ENCODE results near the gene HMGA1. TPM values are rescaled to one million over a fixed set of nuclear protein-coding genes. Genes with fewer than 3 reads are reported as not detected.
"Not testable (repeated sequence)": the region's sequence is repeated elsewhere in the genome, so short reads cannot be mapped to it uniquely, and the experiment has no call there.

The HMGA1 gene
- total RNA-seq, 4 donors from 2014 or later: 33.3 to 48.5 (median 41.9) TPM

GRCh38 chr6:34243131-34243771 is 6.6 kb downstream of the HMGA1 start:
- H3K4me1 ChIP-seq: peaks cover 9 to 27% of the 10 kb centered on the region in 2 donors
- TF ChIP-seq POLR2A (IDR thresholded peaks at IDR 0.05) (no peak), CTCF (IDR thresholded peaks at IDR 0.05) (no peak)
- intact Hi-C loops (cut with DNase I): no loop called here
- H3K27me3 ChIP-seq: no peaks in the 10 kb centered on the region
- peak overlapping the region in 1 of 3 donors; percentile 61 for H3K27ac ChIP-seq
- no peaks in the 10 kb centered on the region for H3K9me3 ChIP-seq
- WGBS, 2 donors: 73 to 82% methylated on average over 5 of the region's 5 CpGs
- no peaks in the 10 kb centered on the region for H3K36me3 ChIP-seq
- DNase-seq: no peak
- no peak overlapping the region for H3K4me3 ChIP-seq (replicated peaks in 1 of 3)

- Histone ChIP-seq H3K27me3 (no peaks in the 10 kb centered on the region), H3K4me3 (replicated peaks in 1 of 3) (no peak overlapping the region), H3K9me3 (no peaks in the 10 kb centered on the region), H3K4me1 (peaks cover 5 to 19% of the 10 kb centered on the region in 2 donors), H3K27ac (peak overlapping the region; percentile 52 to 61 (median 59)), H3K36me3 (no peaks in the 10 kb centered on the region)
- TF ChIP-seq POLR2A (IDR thresholded peaks at IDR 0.05) (no peak), CTCF (IDR thresholded peaks at IDR 0.05) (no peak)
- intact Hi-C loops (cut with DNase I): no loop called here
- 51 to 65% methylated on average over 15 to 17 of the region's 19 CpGs for WGBS, 2 donors
- peak; percentile 68 to 75 for DNase-seq
Observed at GRCh38 chr6:34243901-34244884, 7.5 kb downstream of the HMGA1 start.

DNA sequence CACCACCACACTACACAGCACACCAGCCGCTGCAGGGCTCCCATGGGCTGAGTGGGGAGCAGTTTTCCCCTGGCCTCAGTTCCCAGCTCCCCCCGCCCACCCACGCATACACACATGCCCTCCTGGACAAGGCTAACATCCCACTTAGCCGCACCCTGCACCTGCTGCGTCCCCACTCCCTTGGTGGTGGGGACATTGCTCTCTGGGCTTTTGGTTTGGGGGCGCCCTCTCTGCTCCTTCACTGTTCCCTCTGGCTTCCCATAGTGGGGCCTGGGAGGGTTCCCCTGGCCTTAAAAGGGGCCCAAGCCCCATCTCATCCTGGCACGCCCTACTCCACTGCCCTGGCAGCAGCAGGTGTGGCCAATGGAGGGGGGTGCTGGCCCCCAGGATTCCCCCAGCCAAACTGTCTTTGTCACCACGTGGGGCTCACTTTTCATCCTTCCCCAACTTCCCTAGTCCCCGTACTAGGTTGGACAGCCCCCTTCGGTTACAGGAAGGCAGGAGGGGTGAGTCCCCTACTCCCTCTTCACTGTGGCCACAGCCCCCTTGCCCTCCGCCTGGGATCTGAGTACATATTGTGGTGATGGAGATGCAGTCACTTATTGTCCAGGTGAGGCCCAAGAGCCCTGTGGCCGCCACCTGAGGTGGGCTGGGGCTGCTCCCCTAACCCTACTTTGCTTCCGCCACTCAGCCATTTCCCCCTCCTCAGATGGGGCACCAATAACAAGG is 8.5 kb downstream of the HMGA1 start:
- not testable (repeated sequence) for H3K27me3 ChIP-seq; DNase-seq; H3K27ac ChIP-seq; H3K4me3 ChIP-seq (replicated peaks in 1 of 3); H3K36me3 ChIP-seq; H3K9me3 ChIP-seq
- WGBS, 2 donors: 85 to 86% methylated on average over 12 to 13 of the region's 13 CpGs
- intact Hi-C loops (cut with DNase I): loop anchor here (5.0 kb wide), 2 partner anchors 48 to 172 kb away; no protein-coding TSS in a partner anchor
- peaks cover 5 to 24% of the 10 kb centered on the region in 2 donors for H3K4me1 ChIP-seq

GRCh38 chr6:34245761-34246140 is 9.1 kb downstream of the HMGA1 start:
- H3K27ac ChIP-seq; DNase-seq; H3K4me3 ChIP-seq (replicated peaks in 1 of 3); H3K36me3 ChIP-seq; H3K9me3 ChIP-seq; H3K27me3 ChIP-seq: not testable (repeated sequence)
- intact Hi-C loops (cut with DNase I): loop anchor here (5.0 kb wide), 2 partner anchors 48 to 172 kb away; no protein-coding TSS in a partner anchor
- 83 to 85% methylated on average over 7 of the region's 7 CpGs for WGBS, 2 donors
- peaks cover 5 to 24% of the 10 kb centered on the region in 2 donors for H3K4me1 ChIP-seq

GRCh38 chr6:34246249-34246562 is 9.5 kb downstream of the HMGA1 start:
- Histone ChIP-seq H3K27ac (no peak overlapping the region), H3K27me3 (no peaks in the 10 kb centered on the region), H3K4me1 (peaks cover 5 to 24% of the 10 kb centered on the region in 2 donors), H3K36me3 (no peaks in the 10 kb centered on the region), H3K9me3 (no peaks in the 10 kb centered on the region), H3K4me3 (replicated peaks in 1 of 3) (no peak overlapping the region)
- TF ChIP-seq CTCF (IDR thresholded peaks at IDR 0.05) (no peak), POLR2A (IDR thresholded peaks at IDR 0.05) (no peak)
- WGBS, 2 donors: 67% methylated on average over 2 of the region's 2 CpGs
- DNase-seq: no peak
- intact Hi-C loops (cut with DNase I): loop anchor here (5.0 kb wide), 2 partner anchors 49 to 171 kb away; no protein-coding TSS in a partner anchor

Measured in thyroid gland (tissue), 4 donors.